Astrocyte (in vitro differentiated cells and primary cell): ENCODE results near the gene DSG2.

Experiments
- EZH2 ChIP-seq: IDR thresholded peaks from 2 replicates; pipeline ENCODE4 v1.6.1; 2012; ENCODE audit warnings: mild to moderate bottlenecking, low read length, inconsistent platforms; ENCODE audit not compliant: insufficient read depth
- TF ChIP-seq, protein P1 (sequence below): IDR thresholded peaks from 2 replicates; pipeline ENCODE4 v1.5.1; 2011; ENCODE audit warnings: low read depth, mild to moderate bottlenecking, inconsistent platforms, low read length, moderate library complexity; ENCODE audit not compliant: insufficient read depth

DNA sequence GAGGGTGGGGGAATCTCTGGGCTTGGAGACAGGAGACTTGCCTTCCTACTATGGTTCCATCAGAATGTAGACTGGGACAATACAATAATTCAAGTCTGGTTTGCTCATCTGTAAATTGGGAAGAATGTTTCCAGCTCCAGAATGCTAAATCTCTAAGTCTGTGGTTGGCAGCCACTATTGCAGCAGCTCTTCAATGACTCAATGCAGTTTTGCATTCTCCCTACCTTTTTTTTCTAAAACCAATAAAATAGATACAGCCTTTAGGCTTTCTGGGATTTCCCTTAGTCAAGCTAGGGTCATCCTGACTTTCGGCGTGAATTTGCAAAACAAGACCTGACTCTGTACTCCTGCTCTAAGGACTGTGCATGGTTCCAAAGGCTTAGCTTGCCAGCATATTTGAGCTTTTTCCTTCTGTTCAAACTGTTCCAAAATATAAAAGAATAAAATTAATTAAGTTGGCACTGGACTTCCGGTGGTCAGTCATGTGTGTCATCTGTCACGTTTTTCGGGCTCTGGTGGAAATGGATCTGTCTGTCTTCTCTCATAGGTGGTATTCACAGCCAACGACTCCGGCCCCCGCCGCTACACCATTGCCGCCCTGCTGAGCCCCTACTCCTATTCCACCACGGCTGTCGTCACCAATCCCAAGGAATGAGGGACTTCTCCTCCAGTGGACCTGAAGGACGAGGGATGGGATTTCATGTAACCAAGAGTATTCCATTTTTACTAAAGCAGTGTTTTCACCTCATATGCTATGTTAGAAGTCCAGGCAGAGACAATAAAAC is 100.2 kb downstream of the DSG2 start:
- TF ChIP-seq, protein P1, sequence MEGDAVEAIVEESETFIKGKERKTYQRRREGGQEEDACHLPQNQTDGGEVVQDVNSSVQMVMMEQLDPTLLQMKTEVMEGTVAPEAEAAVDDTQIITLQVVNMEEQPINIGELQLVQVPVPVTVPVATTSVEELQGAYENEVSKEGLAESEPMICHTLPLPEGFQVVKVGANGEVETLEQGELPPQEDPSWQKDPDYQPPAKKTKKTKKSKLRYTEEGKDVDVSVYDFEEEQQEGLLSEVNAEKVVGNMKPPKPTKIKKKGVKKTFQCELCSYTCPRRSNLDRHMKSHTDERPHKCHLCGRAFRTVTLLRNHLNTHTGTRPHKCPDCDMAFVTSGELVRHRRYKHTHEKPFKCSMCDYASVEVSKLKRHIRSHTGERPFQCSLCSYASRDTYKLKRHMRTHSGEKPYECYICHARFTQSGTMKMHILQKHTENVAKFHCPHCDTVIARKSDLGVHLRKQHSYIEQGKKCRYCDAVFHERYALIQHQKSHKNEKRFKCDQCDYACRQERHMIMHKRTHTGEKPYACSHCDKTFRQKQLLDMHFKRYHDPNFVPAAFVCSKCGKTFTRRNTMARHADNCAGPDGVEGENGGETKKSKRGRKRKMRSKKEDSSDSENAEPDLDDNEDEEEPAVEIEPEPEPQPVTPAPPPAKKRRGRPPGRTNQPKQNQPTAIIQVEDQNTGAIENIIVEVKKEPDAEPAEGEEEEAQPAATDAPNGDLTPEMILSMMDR, result no peak
- TF ChIP-seq EZH2, result no peak
